ENCODE measurements around the gene PPP1R18.
A peak's percentile ranks its signal among the peaks of the same experiment; 100 is the strongest.
"Not testable (repeated sequence)": the region's sequence is repeated elsewhere in the genome, so short reads cannot be mapped to it uniquely, and the experiment has no call there.

The PPP1R18 gene

GRCh38 chr6:30719791-30720737 is 33.6 kb upstream of the PPP1R18 start, which contains the start of gene TUBB:
TUBB (plus strand) TSS chr6:30720352; CDS start chr6:30720507, 155 bp downstream.
- DNase-seq, result peak; percentile 97

- no peak for DNase-seq
Measured at GRCh38 chr6:30719356-30719755, 32.9 kb upstream of the PPP1R18 start.

- not testable (repeated sequence) for DNase-seq
Measured at GRCh38 chr6:30717845-30718720, 31.6 kb upstream of the PPP1R18 start.

GRCh38 chr6:30717129-30717844 is 30.8 kb upstream of the PPP1R18 start, which contains the start of gene MDC1:
MDC1 (minus strand) TSS chr6:30717281; CDS start chr6:30715175, 2,106 bp downstream.
- peak; percentile 99 for DNase-seq

GRCh38 chr6:30716879-30717128 is 30.4 kb upstream of the PPP1R18 start:
- DNase-seq, result no peak

- DNase-seq, result no peak
Measured at GRCh38 chr6:30714263-30714662, 27.8 kb upstream of the PPP1R18 start.

- no peak for DNase-seq
Measured at GRCh38 chr6:30712441-30712945, 26.0 kb upstream of the PPP1R18 start.

- DNase-seq, result no peak
Measured at GRCh38 chr6:30711758-30712380, 25.4 kb upstream of the PPP1R18 start.

- DNase-seq, result no peak
Measured at GRCh38 chr6:30709101-30709868, 22.8 kb upstream of the PPP1R18 start.

- DNase-seq, result no peak
Measured at GRCh38 chr6:30707281-30707850, 20.9 kb upstream of the PPP1R18 start.

- no peak for DNase-seq
Measured at GRCh38 chr6:30705620-30706019, 19.2 kb upstream of the PPP1R18 start.

GRCh38 chr6:30703821-30704220 is 17.4 kb upstream of the PPP1R18 start:
- DNase-seq, result no peak

- no peak for DNase-seq
Measured at GRCh38 chr6:30703011-30703410, 16.6 kb upstream of the PPP1R18 start.

- DNase-seq, result no peak
Measured at GRCh38 chr6:30700340-30700739, 13.9 kb upstream of the PPP1R18 start.

- no peak for DNase-seq
Measured at GRCh38 chr6:30696432-30696831, 10.0 kb upstream of the PPP1R18 start.

GRCh38 chr6:30691208-30691847 is 4.9 kb upstream of the PPP1R18 start:
- DNase-seq, result no peak

GRCh38 chr6:30690403-30691207 is 4.2 kb upstream of the PPP1R18 start, which contains the start of gene NRM:
NRM (minus strand) TSS chr6:30690984; CDS start chr6:30690974, 10 bp downstream.
- peak; percentile 88 for DNase-seq

- no peak for DNase-seq
Measured at GRCh38 chr6:30689985-30690384, 3.5 kb upstream of the PPP1R18 start.

GRCh38 chr6:30689022-30689865 is 2.8 kb upstream of the PPP1R18 start:
- no peak for DNase-seq

All from CD4-positive, alpha-beta T cell treated with Interleukin-6 for 4 hours (primary cell).